WERI-Rb-1 (cell line): ENCODE results near the gene ZNF346.

Experiments used
- DNase-seq: peaks from one replicate; pipeline ENCODE4 v3.0.0-alpha.2; 2020
- H3K27ac ChIP-seq: fragments of 250-450 bp; sonication (Bioruptor Pico); 2 replicates; pipeline ENCODE4 v1.5.1; 2020; ENCODE audit warnings: mild to moderate bottlenecking, moderate library complexity
- H3K27me3 ChIP-seq: fragments of 250-450 bp; sonication (Bioruptor Pico); 2 replicates; pipeline ENCODE4 v1.5.1; 2021; ENCODE audit warnings: mild to moderate bottlenecking, low read depth, moderate library complexity; ENCODE audit not compliant: insufficient read depth, severe bottlenecking
- H3K36me3 ChIP-seq: fragments of 250-450 bp; sonication (Bioruptor Pico); 2 replicates; pipeline ENCODE4 v1.5.1; 2020; ENCODE audit warnings: mild to moderate bottlenecking, moderate library complexity
- H3K4me3 ChIP-seq: 2 replicates; pipeline ENCODE4 v1.5.1; 2011; ENCODE audit warnings: low read depth, mild to moderate bottlenecking, control low read depth, low read length
- H3K9me3 ChIP-seq: fragments of 250-450 bp; sonication (Bioruptor Pico); 2 replicates; pipeline ENCODE4 v1.5.1; 2021; ENCODE audit warnings: mild to moderate bottlenecking, moderate library complexity; ENCODE audit not compliant: severe bottlenecking
- TF ChIP-seq, protein P1 (sequence below): IDR thresholded peaks from 2 replicates; pipeline ENCODE4 v1.5.1; 2011; ENCODE audit warnings: low read depth, mild to moderate bottlenecking, control low read depth, inconsistent platforms, low read length

Gene ZNF346

DNA sequence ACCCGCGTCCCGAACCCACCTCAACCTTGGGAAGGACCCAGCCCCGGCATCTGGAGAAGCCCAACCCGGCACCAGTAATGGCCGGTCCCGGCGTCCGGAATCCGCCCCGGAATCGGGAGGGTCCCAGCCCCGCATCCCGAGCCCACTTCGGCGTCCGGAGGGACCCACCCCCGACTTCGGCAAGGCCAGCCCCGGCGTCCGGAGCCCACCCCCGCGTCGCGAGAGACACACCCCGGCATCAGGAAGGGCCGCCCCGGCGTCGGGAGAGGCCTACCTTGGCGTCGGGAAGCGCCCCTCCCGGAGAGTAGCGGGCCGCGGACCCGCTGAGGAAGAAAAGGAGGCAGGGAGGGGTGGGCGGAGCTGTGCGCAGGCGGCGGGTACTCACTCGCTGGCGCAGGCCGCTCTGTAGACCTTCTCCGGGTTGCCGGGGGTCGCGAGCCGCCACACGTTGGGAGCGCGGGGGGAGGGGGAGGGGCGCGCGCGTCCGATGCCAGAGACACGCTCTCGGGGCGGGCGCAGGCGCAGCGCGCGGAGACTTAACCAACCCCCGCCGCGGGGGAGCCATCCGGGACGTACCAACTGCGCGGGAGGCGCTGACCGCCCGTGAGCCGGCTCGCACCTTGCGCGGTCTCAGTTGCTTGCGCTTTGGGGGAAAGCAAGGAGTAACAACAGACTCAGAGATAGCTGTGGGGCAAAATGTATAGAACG lies 16.1 kb upstream of the ZNF346 start, which contains the start of gene UIMC1:
Gene UIMC1, minus strand, starts transcription at position 515 of the 708 bp plus-strand sequence. CDS start 24,164 bp downstream, outside the sequence.
- peak within 1 kb of the TSS; percentile 81 for H3K4me3 ChIP-seq
- no peaks in the 10 kb centered on the region for H3K27me3 ChIP-seq
- peak within 1 kb of the TSS; percentile 90 for H3K27ac ChIP-seq
- H3K36me3 ChIP-seq: no peaks in the 10 kb centered on the region
- peak; percentile 88 for DNase-seq
- H3K9me3 ChIP-seq: no peaks in the 10 kb centered on the region
- TF ChIP-seq, protein P1, sequence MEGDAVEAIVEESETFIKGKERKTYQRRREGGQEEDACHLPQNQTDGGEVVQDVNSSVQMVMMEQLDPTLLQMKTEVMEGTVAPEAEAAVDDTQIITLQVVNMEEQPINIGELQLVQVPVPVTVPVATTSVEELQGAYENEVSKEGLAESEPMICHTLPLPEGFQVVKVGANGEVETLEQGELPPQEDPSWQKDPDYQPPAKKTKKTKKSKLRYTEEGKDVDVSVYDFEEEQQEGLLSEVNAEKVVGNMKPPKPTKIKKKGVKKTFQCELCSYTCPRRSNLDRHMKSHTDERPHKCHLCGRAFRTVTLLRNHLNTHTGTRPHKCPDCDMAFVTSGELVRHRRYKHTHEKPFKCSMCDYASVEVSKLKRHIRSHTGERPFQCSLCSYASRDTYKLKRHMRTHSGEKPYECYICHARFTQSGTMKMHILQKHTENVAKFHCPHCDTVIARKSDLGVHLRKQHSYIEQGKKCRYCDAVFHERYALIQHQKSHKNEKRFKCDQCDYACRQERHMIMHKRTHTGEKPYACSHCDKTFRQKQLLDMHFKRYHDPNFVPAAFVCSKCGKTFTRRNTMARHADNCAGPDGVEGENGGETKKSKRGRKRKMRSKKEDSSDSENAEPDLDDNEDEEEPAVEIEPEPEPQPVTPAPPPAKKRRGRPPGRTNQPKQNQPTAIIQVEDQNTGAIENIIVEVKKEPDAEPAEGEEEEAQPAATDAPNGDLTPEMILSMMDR: no peak

DNA sequence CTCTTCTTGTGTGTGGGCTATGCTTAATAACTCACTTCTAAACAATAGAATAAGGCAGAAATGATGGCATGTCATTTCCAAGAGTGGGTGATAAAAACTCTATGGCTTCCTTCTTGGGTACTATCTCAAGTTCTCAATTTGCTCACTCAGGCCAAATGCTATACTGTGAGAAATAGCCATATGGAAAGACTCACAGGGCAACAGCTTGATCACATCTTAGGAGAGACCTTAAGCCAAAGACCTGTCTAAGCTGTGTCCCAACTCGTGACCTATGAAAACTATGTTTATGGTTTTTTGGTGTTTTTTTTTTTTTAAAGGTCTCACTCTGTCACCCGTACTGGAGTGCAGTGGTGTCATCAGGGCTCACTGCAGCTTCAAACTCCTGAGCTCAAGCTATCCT lies 13.8 kb upstream of the ZNF346 start:
- no peak for DNase-seq
- H3K36me3 ChIP-seq: no peaks in the 10 kb centered on the region
- TF ChIP-seq, protein P1: no peak
- H3K4me3 ChIP-seq: no peak overlapping the region
- no peaks in the 10 kb centered on the region for H3K9me3 ChIP-seq
- no peaks in the 10 kb centered on the region for H3K27me3 ChIP-seq
- no peak overlapping the region for H3K27ac ChIP-seq

DNA sequence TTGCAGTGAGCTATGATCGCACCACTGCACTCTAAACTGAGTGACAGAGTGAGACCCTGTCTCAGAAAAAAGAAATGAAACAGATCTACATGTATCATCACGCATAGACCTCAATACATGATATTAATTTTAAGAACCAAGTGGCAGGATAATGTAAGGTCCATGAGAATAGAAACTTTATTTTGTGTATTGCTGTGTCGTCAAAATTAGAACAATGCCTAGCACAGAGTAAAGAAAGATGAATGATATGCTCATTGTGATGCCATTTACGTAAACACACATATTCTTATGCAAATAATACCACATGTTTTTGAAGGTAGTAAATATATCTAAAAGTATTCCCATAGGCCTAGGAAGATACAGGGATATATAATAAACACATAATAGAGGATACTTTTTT lies 12.3 kb upstream of the ZNF346 start:
- Histone ChIP-seq H3K27me3 (no peaks in the 10 kb centered on the region), H3K36me3 (no peaks in the 10 kb centered on the region), H3K27ac (no peak overlapping the region), H3K9me3 (no peaks in the 10 kb centered on the region), H3K4me3 (no peak overlapping the region)
- TF ChIP-seq, protein P1: no peak
- DNase-seq: no peak

DNA sequence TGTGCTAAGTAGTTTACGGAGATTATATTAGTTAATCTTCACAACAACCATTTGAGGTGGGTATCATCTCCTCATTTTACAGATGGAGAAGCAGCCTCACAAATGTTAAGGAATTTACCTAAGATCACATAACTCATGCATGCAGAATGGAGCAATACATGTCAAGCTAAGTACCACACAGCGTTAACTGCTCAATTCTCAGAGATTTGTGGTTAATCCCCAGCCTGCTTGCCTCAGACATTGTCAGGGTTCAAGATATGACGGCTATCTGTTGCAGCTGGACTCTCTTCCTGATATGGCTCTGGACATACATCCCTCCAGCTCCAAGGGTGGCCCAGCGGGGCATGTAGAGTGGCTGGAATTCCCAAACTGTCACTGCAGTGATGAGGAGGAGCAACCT lies 7.3 kb upstream of the ZNF346 start:
- DNase-seq: no peak
- TF ChIP-seq, protein P1: no peak
- no peaks in the 10 kb centered on the region for H3K36me3 ChIP-seq
- no peaks in the 10 kb centered on the region for H3K27me3 ChIP-seq
- no peak overlapping the region for H3K4me3 ChIP-seq
- H3K9me3 ChIP-seq: no peaks in the 10 kb centered on the region
- no peak overlapping the region for H3K27ac ChIP-seq

DNA sequence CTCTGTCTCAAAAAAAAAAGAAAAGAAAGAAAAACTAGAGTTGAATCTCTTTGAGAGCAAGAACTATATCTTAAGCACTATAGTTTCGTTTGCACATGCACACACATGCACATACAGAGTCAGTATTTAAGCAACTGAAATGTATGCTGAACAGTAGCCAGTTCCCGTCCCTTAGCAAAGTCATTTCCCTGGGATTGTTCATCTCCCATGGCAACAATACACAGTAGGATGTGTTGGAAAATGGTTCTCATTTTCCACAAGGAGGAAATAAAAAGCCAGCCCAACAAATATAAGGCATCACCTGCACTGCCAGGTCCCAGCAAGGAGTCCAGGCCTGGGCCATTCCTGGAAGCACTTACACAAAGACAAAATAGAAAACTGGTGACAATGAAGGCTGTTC lies 4.2 kb upstream of the ZNF346 start:
- TF ChIP-seq, protein P1: no peak
- Histone ChIP-seq H3K27ac (no peak overlapping the region), H3K36me3 (no peaks in the 10 kb centered on the region), H3K4me3 (no peak overlapping the region), H3K9me3 (no peaks in the 10 kb centered on the region), H3K27me3 (no peaks in the 10 kb centered on the region)
- no peak for DNase-seq

DNA sequence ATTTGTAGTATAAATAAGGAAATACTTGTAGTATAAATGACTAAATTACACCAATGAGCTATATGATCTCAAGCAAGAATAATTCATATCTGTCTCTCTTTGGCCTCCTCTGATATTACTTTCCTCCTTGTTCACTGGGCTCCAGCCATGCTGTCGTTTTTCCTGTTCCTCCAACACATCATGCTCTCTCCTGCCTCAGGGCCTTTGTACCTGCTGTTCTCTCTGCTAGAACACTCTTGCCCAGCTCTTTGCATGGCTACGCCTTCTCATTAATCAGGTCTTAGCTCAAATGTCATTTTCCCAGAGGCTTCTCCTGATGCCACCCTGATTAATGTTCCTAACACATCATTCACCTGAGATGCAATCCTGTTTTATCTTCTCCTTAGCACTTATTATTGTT lies 2.5 kb upstream of the ZNF346 start:
- H3K27ac ChIP-seq: no peak overlapping the region
- H3K9me3 ChIP-seq: no peaks in the 10 kb centered on the region
- H3K27me3 ChIP-seq: no peaks in the 10 kb centered on the region
- no peak for DNase-seq
- TF ChIP-seq, protein P1: no peak
- no peaks in the 10 kb centered on the region; the same call in 1 of the 2 replicates for H3K36me3 ChIP-seq
- H3K4me3 ChIP-seq: no peak overlapping the region
